ENCODE measurements around the gene EFCAB13. TPM values are rescaled to one million over a fixed set of nuclear protein-coding genes. Genes with fewer than 3 reads are reported as not detected.

Gene EFCAB13
- total RNA-seq, 1 experiment from 2014 or later, result 5.1 TPM

DNA sequence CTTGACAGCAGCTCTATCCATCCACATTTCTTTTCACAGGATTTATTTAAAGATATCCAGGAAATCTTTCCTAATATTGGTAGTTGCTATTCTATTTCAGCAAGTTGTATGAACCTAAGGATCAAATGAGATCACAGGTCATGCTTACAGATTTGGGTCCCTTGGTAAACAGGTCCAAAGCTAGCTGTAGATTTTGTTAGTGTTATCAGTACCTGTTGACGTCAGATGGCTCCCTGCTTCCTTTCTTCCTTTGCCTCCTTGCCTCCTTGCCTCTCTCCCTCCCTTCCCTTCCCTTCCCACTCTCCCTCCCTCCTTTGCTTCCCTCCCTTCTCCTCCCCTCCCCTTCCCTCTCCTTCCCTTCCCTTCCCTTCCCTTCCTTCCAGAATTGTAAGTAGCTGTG, 76.6 kb downstream of the EFCAB13 start:
- intact Hi-C loops (cut with micrococcal nuclease; ENCODE audit: unreplicated experiment), result no loop called here
- Mint-ChIP-seq H3K27me3 (ENCODE audit: insufficient read depth, unreplicated experiment) (no peaks in the 10 kb centered on the region), H3K4me3 (ENCODE audit: unreplicated experiment) (no peak overlapping the region), H3K36me3 (ENCODE audit: insufficient read depth, unreplicated experiment) (no peaks in the 10 kb centered on the region), H3K9me3 (ENCODE audit: unreplicated experiment) (no peaks in the 10 kb centered on the region), H3K27ac (ENCODE audit: unreplicated experiment) (no peak overlapping the region), H3K4me1 (ENCODE audit: low read depth, unreplicated experiment) (peaks cover 12% of the 10 kb centered on the region)
- Histone ChIP-seq H3K27me3 (replicated peaks; ENCODE audit: control insufficient read depth, insufficient read depth, low read length) (no peaks in the 10 kb centered on the region), H3K9me3 (0 out of 2 replicates have a peak, but pooled peaks cover 2% of the 10 kb centered on the region), H3K36me3 (ENCODE audit: control insufficient read depth, insufficient read depth, low read length) (no peaks in the 10 kb centered on the region), H3K4me1 (peaks cover 22% of the 10 kb centered on the region), H3K4me3 (ENCODE audit: low read depth, low read length) (no peak overlapping the region)
- no peak for DNase-seq
- CTCF ChIA-PET, result interaction anchor here (1.0 kb wide), 1 partner anchor 77 kb away, joined by 3 read pairs; the partner anchor contains the start of gene EFCAB13
- BruUV-seq (replicated peaks), result no TSS peak
- POLR2A ChIA-PET, result interaction anchor here (0.6 kb wide), 1 partner anchor 148 kb away, joined by 5 read pairs; no protein-coding TSS in a partner anchor
- TF ChIP-seq, protein P1, sequence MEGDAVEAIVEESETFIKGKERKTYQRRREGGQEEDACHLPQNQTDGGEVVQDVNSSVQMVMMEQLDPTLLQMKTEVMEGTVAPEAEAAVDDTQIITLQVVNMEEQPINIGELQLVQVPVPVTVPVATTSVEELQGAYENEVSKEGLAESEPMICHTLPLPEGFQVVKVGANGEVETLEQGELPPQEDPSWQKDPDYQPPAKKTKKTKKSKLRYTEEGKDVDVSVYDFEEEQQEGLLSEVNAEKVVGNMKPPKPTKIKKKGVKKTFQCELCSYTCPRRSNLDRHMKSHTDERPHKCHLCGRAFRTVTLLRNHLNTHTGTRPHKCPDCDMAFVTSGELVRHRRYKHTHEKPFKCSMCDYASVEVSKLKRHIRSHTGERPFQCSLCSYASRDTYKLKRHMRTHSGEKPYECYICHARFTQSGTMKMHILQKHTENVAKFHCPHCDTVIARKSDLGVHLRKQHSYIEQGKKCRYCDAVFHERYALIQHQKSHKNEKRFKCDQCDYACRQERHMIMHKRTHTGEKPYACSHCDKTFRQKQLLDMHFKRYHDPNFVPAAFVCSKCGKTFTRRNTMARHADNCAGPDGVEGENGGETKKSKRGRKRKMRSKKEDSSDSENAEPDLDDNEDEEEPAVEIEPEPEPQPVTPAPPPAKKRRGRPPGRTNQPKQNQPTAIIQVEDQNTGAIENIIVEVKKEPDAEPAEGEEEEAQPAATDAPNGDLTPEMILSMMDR (IDR thresholded peaks at IDR 0.05; ENCODE audit: insufficient read depth in 1 of 2, low read depth in 1 of 2, low read length in 1 of 2, severe bottlenecking in 1 of 2, unreplicated experiment in 1 of 2), result no peak

- Histone ChIP-seq H3K27me3 (replicated peaks; ENCODE audit: control insufficient read depth, insufficient read depth, low read length) (no peaks in the 10 kb centered on the region), H3K36me3 (ENCODE audit: control insufficient read depth, insufficient read depth, low read length) (no peaks in the 10 kb centered on the region), H3K4me3 (ENCODE audit: low read depth, low read length) (no peak overlapping the region), H3K9me3 (0 out of 2 replicates have a peak, but pooled peaks cover 2% of the 10 kb centered on the region), H3K4me1 (peaks cover 23% of the 10 kb centered on the region)
- DNase-seq, result no peak
- no peaks in the 10 kb centered on the region for H3K36me3 Mint-ChIP-seq (ENCODE audit: insufficient read depth, unreplicated experiment)
- TF ChIP-seq, protein P1 (IDR thresholded peaks at IDR 0.05; ENCODE audit: insufficient read depth in 1 of 2, low read depth in 1 of 2, low read length in 1 of 2, severe bottlenecking in 1 of 2, unreplicated experiment in 1 of 2), result no peak
- POLR2A ChIA-PET, result no interaction called here
- peaks cover 12% of the 10 kb centered on the region for H3K4me1 Mint-ChIP-seq (ENCODE audit: low read depth, unreplicated experiment)
- H3K27ac Mint-ChIP-seq (ENCODE audit: unreplicated experiment), result no peak overlapping the region
- H3K4me3 Mint-ChIP-seq (ENCODE audit: unreplicated experiment), result no peak overlapping the region
- H3K27me3 Mint-ChIP-seq (ENCODE audit: insufficient read depth, unreplicated experiment), result no peaks in the 10 kb centered on the region
- intact Hi-C loops (cut with micrococcal nuclease; ENCODE audit: unreplicated experiment), result no loop called here
- CTCF ChIA-PET, result interaction anchor here (1.0 kb wide), 1 partner anchor 77 kb away, joined by 3 read pairs; the partner anchor contains the start of gene EFCAB13
- no peaks in the 10 kb centered on the region for H3K9me3 Mint-ChIP-seq (ENCODE audit: unreplicated experiment)
- BruUV-seq (replicated peaks), result no TSS peak
Observed at GRCh38 chr17:47401100-47401499, 77.3 kb downstream of the EFCAB13 start.

DNA sequence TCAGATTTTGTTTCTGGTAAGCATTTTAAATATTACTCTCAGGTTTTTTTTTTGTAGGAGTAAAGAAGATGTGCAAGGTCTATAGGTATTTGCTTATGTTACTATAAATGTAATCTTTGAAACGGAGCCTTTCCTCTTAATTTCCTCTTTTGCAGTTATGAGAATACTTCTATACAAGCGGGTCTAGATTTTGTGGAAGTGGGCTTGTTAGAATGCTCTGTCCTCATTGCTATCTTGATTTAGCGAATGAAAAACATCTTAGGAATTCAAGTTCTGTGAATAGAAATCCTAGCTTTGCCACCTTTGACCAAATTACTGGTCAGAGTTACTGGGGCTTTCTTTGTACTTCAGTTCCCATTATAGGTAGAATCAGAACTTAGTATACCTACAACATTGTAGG, 80.3 kb downstream of the EFCAB13 start:
- TF ChIP-seq, protein P1 (IDR thresholded peaks at IDR 0.05; ENCODE audit: insufficient read depth in 1 of 2, low read depth in 1 of 2, low read length in 1 of 2, severe bottlenecking in 1 of 2, unreplicated experiment in 1 of 2), result no peak
- Histone ChIP-seq H3K4me3 (ENCODE audit: low read depth, low read length) (no peak overlapping the region), H3K9me3 (0 out of 2 replicates have a peak, but pooled peaks cover 2% of the 10 kb centered on the region), H3K36me3 (ENCODE audit: control insufficient read depth, insufficient read depth, low read length) (no peaks in the 10 kb centered on the region), H3K27me3 (replicated peaks; ENCODE audit: control insufficient read depth, insufficient read depth, low read length) (no peaks in the 10 kb centered on the region), H3K4me1 (peaks cover 23% of the 10 kb centered on the region)
- Mint-ChIP-seq H3K4me1 (ENCODE audit: low read depth, unreplicated experiment) (peaks cover 12% of the 10 kb centered on the region), H3K27me3 (ENCODE audit: insufficient read depth, unreplicated experiment) (no peaks in the 10 kb centered on the region), H3K4me3 (ENCODE audit: unreplicated experiment) (no peak overlapping the region), H3K9me3 (ENCODE audit: unreplicated experiment) (no peaks in the 10 kb centered on the region), H3K27ac (ENCODE audit: unreplicated experiment) (no peak overlapping the region), H3K36me3 (ENCODE audit: insufficient read depth, unreplicated experiment) (no peaks in the 10 kb centered on the region)
- CTCF ChIA-PET, result no interaction called here
- intact Hi-C loops (cut with micrococcal nuclease; ENCODE audit: unreplicated experiment), result no loop called here
- BruUV-seq (replicated peaks), result no TSS peak
- POLR2A ChIA-PET, result no interaction called here
- DNase-seq, result no peak

All from Caco-2 (cell line).